Spleen (tissue), 7 donors: Measurements from ENCODE around the gene KIT.

Experiments
- POLR2AphosphoS5 ChIP-seq, 3 donors: sonication (generic); formaldehyde crosslinking; IDR thresholded peaks; one replicate each; pipeline ENCODE4 v1.5.1; 2017; ENCODE audit warnings: antibody characterized with exemption in 3 of 3
- TF ChIP-seq, protein P1 (sequence below), 11 experiments: fragments of 200-600 bp in 7 of 11; fragments of 450-650 bp in 4 of 11; sonication (generic) in 4 of 11; IDR thresholded peaks in 8 of 11; conservative IDR thresholded peaks in 3 of 11; 1 replicate in 7 of 11; 2 replicates in 4 of 11; pipeline versions ENCODE4 v1.4.0 to v1.8.0; 2016 to 2021; ENCODE audit warnings: antibody characterized with exemption in 11 of 11, inconsistent platforms in 4 of 11, mild to moderate bottlenecking in 1 of 11
- donor health status: DM: no; HTN: no; CAD: no; lungs with moderate emphysema.
- donor health status: DM: no; HTN: no; CAD: no.
- donor health status: DM: no; HTN: no; CAD: no.

DNA sequence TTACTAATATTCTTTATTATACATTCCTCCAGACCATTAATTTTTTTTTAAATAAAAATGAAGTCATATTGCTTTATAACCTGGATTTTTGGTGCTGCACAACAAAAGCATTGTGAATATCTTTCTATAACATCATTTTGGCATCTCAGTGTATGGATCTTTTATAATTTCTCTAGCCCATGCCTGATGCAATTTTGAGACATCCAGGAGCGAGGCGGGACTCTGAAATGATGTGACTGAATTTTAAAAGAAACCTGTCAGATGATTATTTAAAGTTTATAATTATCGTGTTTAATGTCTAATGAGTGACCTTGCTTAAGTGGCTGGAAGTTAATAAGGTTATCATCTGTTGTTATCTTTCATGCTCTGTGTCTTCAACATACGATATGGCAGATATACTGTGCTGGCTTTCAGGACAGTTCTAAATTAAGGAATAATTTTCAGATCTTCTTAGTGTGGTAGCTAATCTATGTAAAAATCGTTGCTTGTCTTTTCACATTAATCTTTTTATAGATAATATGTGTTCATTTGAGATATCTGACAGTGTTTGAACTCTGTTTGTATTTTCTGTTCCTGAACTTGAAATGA lies 58.8 kb downstream of the KIT start:
- no peak for TF ChIP-seq POLR2AphosphoS5 (IDR thresholded peaks at IDR 0.05)
- TF ChIP-seq, protein P1, sequence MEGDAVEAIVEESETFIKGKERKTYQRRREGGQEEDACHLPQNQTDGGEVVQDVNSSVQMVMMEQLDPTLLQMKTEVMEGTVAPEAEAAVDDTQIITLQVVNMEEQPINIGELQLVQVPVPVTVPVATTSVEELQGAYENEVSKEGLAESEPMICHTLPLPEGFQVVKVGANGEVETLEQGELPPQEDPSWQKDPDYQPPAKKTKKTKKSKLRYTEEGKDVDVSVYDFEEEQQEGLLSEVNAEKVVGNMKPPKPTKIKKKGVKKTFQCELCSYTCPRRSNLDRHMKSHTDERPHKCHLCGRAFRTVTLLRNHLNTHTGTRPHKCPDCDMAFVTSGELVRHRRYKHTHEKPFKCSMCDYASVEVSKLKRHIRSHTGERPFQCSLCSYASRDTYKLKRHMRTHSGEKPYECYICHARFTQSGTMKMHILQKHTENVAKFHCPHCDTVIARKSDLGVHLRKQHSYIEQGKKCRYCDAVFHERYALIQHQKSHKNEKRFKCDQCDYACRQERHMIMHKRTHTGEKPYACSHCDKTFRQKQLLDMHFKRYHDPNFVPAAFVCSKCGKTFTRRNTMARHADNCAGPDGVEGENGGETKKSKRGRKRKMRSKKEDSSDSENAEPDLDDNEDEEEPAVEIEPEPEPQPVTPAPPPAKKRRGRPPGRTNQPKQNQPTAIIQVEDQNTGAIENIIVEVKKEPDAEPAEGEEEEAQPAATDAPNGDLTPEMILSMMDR (IDR thresholded peaks at IDR 0.05 in 8 of 11, conservative IDR thresholded peaks at IDR 0.05 in 3 of 11): no peak
